H9 (cell line): ENCODE measurements around the gene ETV4. TPM values are rescaled to one million over a fixed set of nuclear protein-coding genes. Genes with fewer than 3 reads are reported as not detected.
A peak's percentile ranks its signal among the peaks of the same experiment; 100 is the strongest.

Experiments
- DNase-seq: peaks from one replicate; pipeline ENCODE4 v3.0.0-alpha.2; 2017
- H2AFZ ChIP-seq: one replicate; pipeline ENCODE4 v1.6.1; 2013; ENCODE audit warnings: mild to moderate bottlenecking, low read length, control low read depth, moderate library complexity
- H2AK5ac ChIP-seq: 2 replicates; pipeline ENCODE4 v1.6.1; 2013; ENCODE audit warnings: low read length, control low read depth, mixed read lengths; ENCODE audit not compliant: insufficient read length
- H2BK120ac ChIP-seq: one replicate; pipeline ENCODE4 v1.6.1; 2013; ENCODE audit warnings: low read depth, mild to moderate bottlenecking, low read length, control low read depth, inconsistent platforms; ENCODE audit not compliant: poor library complexity, severe bottlenecking
- H2BK12ac ChIP-seq: 2 replicates; pipeline ENCODE4 v1.6.1; 2013; ENCODE audit warnings: low read length, control low read depth, mixed read lengths, low read depth; ENCODE audit not compliant: insufficient read length
- H2BK15ac ChIP-seq: 2 replicates; pipeline ENCODE4 v1.6.1; 2013; ENCODE audit warnings: low read depth, low read length, control low read depth
- H2BK20ac ChIP-seq: one replicate; pipeline ENCODE4 v1.6.1; 2013; ENCODE audit warnings: low read depth, mild to moderate bottlenecking, low read length, control low read depth, inconsistent platforms; ENCODE audit not compliant: poor library complexity, severe bottlenecking
- H2BK5ac ChIP-seq: 2 replicates; pipeline ENCODE4 v1.6.1; 2013; ENCODE audit warnings: low read length, control low read depth, mixed read lengths; ENCODE audit not compliant: insufficient read length
- H3K14ac ChIP-seq: 2 replicates; pipeline ENCODE4 v1.6.1; 2013; ENCODE audit warnings: low read length, control low read depth; ENCODE audit not compliant: insufficient read depth
- H3K18ac ChIP-seq: 2 replicates; pipeline ENCODE4 v1.6.1; 2013; ENCODE audit warnings: low read depth, mild to moderate bottlenecking, mixed read lengths, low read length, control low read depth; ENCODE audit not compliant: insufficient read length
- H3K23ac ChIP-seq: 2 replicates; pipeline ENCODE4 v1.6.1; 2013; ENCODE audit warnings: low read length, control low read depth, mixed read lengths, low read depth; ENCODE audit not compliant: insufficient read length
- H3K23me2 ChIP-seq: 2 replicates; pipeline ENCODE4 v1.6.1; 2013; ENCODE audit warnings: low read depth, mild to moderate bottlenecking, mixed read lengths, low read length, control low read depth; ENCODE audit not compliant: insufficient read length, poor library complexity, severe bottlenecking
- H3K27ac ChIP-seq: 2 replicates; pipeline ENCODE4 v1.5.1; 2013; ENCODE audit warnings: low read length, control low read depth, mixed read lengths, low read depth; ENCODE audit not compliant: insufficient read length
- H3K27me3 ChIP-seq: 2 replicates; pipeline ENCODE4 v1.6.1; 2013; ENCODE audit warnings: low read length, control low read depth, inconsistent platforms; ENCODE audit not compliant: insufficient read depth
- H3K4ac ChIP-seq: 2 replicates; pipeline ENCODE4 v1.6.1; 2013; ENCODE audit warnings: low read depth, mild to moderate bottlenecking, control low read depth, inconsistent platforms, low read length, moderate library complexity
- H3K4me1 ChIP-seq: 2 replicates; pipeline ENCODE4 v1.6.1; 2013; ENCODE audit warnings: low read length, control low read depth, inconsistent platforms; ENCODE audit not compliant: insufficient read depth
- H3K4me2 ChIP-seq: 2 replicates; pipeline ENCODE4 v1.6.1; 2013; ENCODE audit warnings: low read length, control low read depth, mixed read lengths; ENCODE audit not compliant: insufficient read length, insufficient read depth
- H3K56ac ChIP-seq: 2 replicates; pipeline ENCODE4 v1.6.1; 2013; ENCODE audit warnings: low read depth, mild to moderate bottlenecking, mixed read lengths, low read length, control low read depth; ENCODE audit not compliant: insufficient read length
- H3K79me1 ChIP-seq: 2 replicates; pipeline ENCODE4 v1.6.1; 2013; ENCODE audit warnings: low read depth, mild to moderate bottlenecking, moderate library complexity, low read length, control low read depth, inconsistent platforms; ENCODE audit not compliant: insufficient read depth, poor library complexity, severe bottlenecking
- H3K79me2 ChIP-seq: 2 replicates; pipeline ENCODE4 v1.6.1; 2013; ENCODE audit warnings: low read length, control low read depth, inconsistent platforms; ENCODE audit not compliant: insufficient read depth
- H3K9ac ChIP-seq: 2 replicates; pipeline ENCODE4 v1.6.1; 2013; ENCODE audit warnings: low read length, control low read depth, mixed read lengths; ENCODE audit not compliant: insufficient read length; ENCODE audit errors: extremely low read depth
- H3K9me3 ChIP-seq: one replicate; pipeline ENCODE4 v1.6.1; 2013; ENCODE audit warnings: low read depth, low read length, inconsistent platforms; ENCODE audit not compliant: control insufficient read depth
- H3T11ph ChIP-seq: one replicate; pipeline ENCODE4 v1.6.1; 2013; ENCODE audit warnings: mild to moderate bottlenecking, low read length, control low read depth, inconsistent platforms
- H4K20me1 ChIP-seq: one replicate; pipeline ENCODE4 v1.6.1; 2013; ENCODE audit not compliant: control insufficient read depth, insufficient read length, insufficient read depth
- H4K5ac ChIP-seq: 2 replicates; pipeline ENCODE4 v1.6.1; 2013; ENCODE audit warnings: low read depth, mild to moderate bottlenecking, mixed read lengths, low read length, control low read depth; ENCODE audit not compliant: insufficient read length
- H4K8ac ChIP-seq: replicated peaks from 2 replicates; pipeline ENCODE4 v1.6.1; 2013; ENCODE audit warnings: low read length, control low read depth, mixed read lengths, low read depth; ENCODE audit not compliant: insufficient read length
- H4K91ac ChIP-seq: 2 replicates; pipeline ENCODE4 v1.6.1; 2013; ENCODE audit warnings: low read depth, mild to moderate bottlenecking, moderate library complexity, mixed read lengths, low read length, control low read depth; ENCODE audit not compliant: insufficient read length
- H3K27ac Mint-ChIP-seq, 3 experiments: 2 replicates in 2 of 3; 3 replicates in 1 of 3; pipeline ENCODE4 v1.8.0; 2020 to 2021; ENCODE audit warnings: mixed read lengths in 3 of 3, mild to moderate bottlenecking in 1 of 3, moderate library complexity in 1 of 3
- H3K27me3 Mint-ChIP-seq: 2 replicates; pipeline ENCODE4 v1.8.0; 2021; ENCODE audit warnings: low read depth, mild to moderate bottlenecking, moderate library complexity, mixed read lengths
- H3K36me3 Mint-ChIP-seq, 3 experiments: 2 replicates in 2 of 3; 3 replicates in 1 of 3; pipeline ENCODE4 v1.8.0; 2020 to 2021; ENCODE audit warnings: low read depth in 3 of 3, mixed read lengths in 3 of 3; ENCODE audit not compliant: insufficient read depth in 1 of 3
- H3K4me1 Mint-ChIP-seq, 2 experiments: 2 replicates each; pipeline ENCODE4 v1.8.0; 2020; ENCODE audit warnings: mixed read lengths in 2 of 2
- H3K4me3 Mint-ChIP-seq, 2 experiments: 2 replicates in 1 of 2; 3 replicates in 1 of 2; pipeline ENCODE4 v1.8.0; 2020 to 2021; ENCODE audit warnings: mild to moderate bottlenecking in 2 of 2, mixed read lengths in 2 of 2, moderate library complexity in 1 of 2
- H3K9me3 Mint-ChIP-seq, 2 experiments: 2 replicates in 1 of 2; 3 replicates in 1 of 2; pipeline ENCODE4 v1.8.0; 2020; ENCODE audit warnings: mild to moderate bottlenecking in 2 of 2, mixed read lengths in 2 of 2, moderate library complexity in 1 of 2
- WGBS: extraction: QIAGEN DNeasy Blood & Tissue Kit; methylation state at CpG from one replicate; pipeline ENCODE4 v1.1.7; 2013; ENCODE audit warnings: missing lambda C conversion rate, low lambda C conversion rate, mixed read lengths; ENCODE audit not compliant: insufficient read length; ENCODE audit errors: extremely low coverage; 5-methylcytosine and 5-hydroxymethylcytosine counted together
- total RNA-seq: library from RNA; stranded (reverse); gene quantifications from 2 replicates; pipeline ENCODE4 v1.2.1, GENCODE V29; 2021
- TF ChIP-seq, protein P1 (sequence below): fragments of 200-600 bp; sonication (generic); conservative IDR thresholded peaks from 3 replicates; pipeline ENCODE4 v1.8.0; 2021; ENCODE audit warnings: antibody characterized with exemption, mild to moderate bottlenecking

The ETV4 gene
- total RNA-seq, 1 experiment from 2014 or later, result 74.4 TPM

DNA sequence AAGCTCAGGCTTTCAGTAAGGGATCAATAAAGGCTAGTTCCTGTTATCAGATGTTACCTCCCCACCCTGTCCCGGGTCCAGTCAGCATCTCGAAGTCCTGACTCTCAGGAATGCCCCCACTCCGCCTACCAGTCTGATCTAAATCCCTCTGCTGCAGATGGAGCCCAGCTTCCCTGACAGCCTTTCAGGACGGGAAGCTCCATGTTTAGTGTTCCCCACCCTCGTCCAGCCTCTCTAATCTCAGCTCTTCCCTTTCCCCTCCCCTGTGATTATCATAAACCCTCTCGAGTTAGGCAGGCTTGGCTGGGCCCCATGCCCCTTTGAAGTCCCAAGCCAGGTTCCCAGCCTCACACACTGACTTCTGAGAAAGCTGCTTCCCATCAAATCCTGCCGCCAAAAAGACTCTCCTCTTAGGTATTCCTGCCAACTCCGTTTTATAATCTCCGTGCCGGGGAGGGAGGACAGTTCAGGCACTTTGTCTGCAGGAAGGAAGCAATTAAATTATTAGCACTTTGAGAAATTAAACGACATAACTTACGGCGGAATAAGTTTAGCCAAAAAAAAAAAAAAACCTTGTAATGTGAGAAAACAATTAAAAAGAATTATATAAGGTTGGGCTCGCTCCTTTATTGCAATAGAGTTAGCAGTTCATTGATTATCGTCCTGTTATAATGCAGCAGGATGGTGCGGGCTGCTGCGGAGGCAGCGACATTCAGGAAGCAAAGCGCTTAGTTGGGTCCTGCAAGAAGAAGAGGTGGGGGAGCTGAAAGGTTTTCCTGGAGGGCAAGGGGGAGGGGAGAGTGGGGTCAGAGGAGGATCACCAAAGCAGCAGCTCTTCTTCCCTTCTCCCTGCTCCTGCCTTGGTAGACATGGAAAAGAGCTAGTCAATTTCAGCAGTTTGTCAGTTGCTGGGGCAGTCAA is 16.8 kb upstream of the ETV4 start:
- Mint-ChIP-seq H3K9me3 (no peaks in the 10 kb centered on the region), H3K27ac (peak overlapping the region in 2 of 3 experiments; percentile 4 to 83; a peak in 1 of 7 replicates), H3K36me3 (peaks cover 0 to 1% (median 0%) of the 10 kb centered on the region in 3 experiments; a peak in 1 of 7 replicates), H3K27me3 (peaks cover 43% of the 10 kb centered on the region), H3K4me1 (peaks cover 30 to 34% of the 10 kb centered on the region in 2 experiments), H3K4me3 (peak overlapping the region; percentile 22 to 67)
- H4K5ac ChIP-seq, result no peak overlapping the region
- no peaks in the 10 kb centered on the region for H3K9me3 ChIP-seq
- no peak overlapping the region for H2AK5ac ChIP-seq
- WGBS, result no CpG with 5 or more reads among the region's 19 CpGs
- H3K27ac ChIP-seq, result no peak overlapping the region
- no peak overlapping the region for H3T11ph ChIP-seq
- no peak overlapping the region for H2BK12ac ChIP-seq
- H3K4ac ChIP-seq, result no peak overlapping the region
- H4K91ac ChIP-seq, result no peak overlapping the region
- TF ChIP-seq, protein P1, sequence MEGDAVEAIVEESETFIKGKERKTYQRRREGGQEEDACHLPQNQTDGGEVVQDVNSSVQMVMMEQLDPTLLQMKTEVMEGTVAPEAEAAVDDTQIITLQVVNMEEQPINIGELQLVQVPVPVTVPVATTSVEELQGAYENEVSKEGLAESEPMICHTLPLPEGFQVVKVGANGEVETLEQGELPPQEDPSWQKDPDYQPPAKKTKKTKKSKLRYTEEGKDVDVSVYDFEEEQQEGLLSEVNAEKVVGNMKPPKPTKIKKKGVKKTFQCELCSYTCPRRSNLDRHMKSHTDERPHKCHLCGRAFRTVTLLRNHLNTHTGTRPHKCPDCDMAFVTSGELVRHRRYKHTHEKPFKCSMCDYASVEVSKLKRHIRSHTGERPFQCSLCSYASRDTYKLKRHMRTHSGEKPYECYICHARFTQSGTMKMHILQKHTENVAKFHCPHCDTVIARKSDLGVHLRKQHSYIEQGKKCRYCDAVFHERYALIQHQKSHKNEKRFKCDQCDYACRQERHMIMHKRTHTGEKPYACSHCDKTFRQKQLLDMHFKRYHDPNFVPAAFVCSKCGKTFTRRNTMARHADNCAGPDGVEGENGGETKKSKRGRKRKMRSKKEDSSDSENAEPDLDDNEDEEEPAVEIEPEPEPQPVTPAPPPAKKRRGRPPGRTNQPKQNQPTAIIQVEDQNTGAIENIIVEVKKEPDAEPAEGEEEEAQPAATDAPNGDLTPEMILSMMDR, result no peak
- no peak overlapping the region for H3K56ac ChIP-seq
- no peak for DNase-seq
- H3K79me1 ChIP-seq, result no peaks in the 10 kb centered on the region
- H3K23me2 ChIP-seq, result no peaks in the 10 kb centered on the region
- H3K23ac ChIP-seq, result no peak overlapping the region
- H3K27me3 ChIP-seq, result no peaks in the 10 kb centered on the region; the same call in 1 of the 2 replicates
- H2BK20ac ChIP-seq, result no peak overlapping the region
- peak overlapping the region; percentile 3 for H3K4me2 ChIP-seq
- H2AFZ ChIP-seq, result no peak overlapping the region
- no peak overlapping the region for H3K14ac ChIP-seq
- H3K18ac ChIP-seq, result no peak overlapping the region
- H2BK5ac ChIP-seq, result no peak overlapping the region
- no peak overlapping the region for H2BK15ac ChIP-seq
- no peak overlapping the region for H2BK120ac ChIP-seq
- H3K79me2 ChIP-seq, result no peaks in the 10 kb centered on the region
- H4K20me1 ChIP-seq, result no peaks in the 10 kb centered on the region
- H4K8ac ChIP-seq, result no peak overlapping the region
- H3K9ac ChIP-seq, result no peak overlapping the region
- H3K4me1 ChIP-seq, result peaks cover 17% of the 10 kb centered on the region
